ENCODE data around the gene WIPF1.
"Not testable (repeated sequence)": the region's sequence is repeated elsewhere in the genome, so short reads cannot be mapped to it uniquely, and the experiment has no call there.

WIPF1 gene

GRCh38 chr2:174561283-174561971 lies 36.2 kb downstream of the WIPF1 start:
- H3K27me3 ChIP-seq (ENCODE audit: control insufficient read depth, insufficient read depth, low read length): no peaks in the 10 kb centered on the region
- H3K9me3 ChIP-seq (ENCODE audit: control insufficient read depth, low read length): no peaks in the 10 kb centered on the region
- H3K4me1 ChIP-seq (ENCODE audit: control insufficient read depth, insufficient read depth, low read length): no peaks in the 10 kb centered on the region
- H3K4me3 ChIP-seq (ENCODE audit: low read length): no peak overlapping the region
- no peak overlapping the region for H3K9ac ChIP-seq (ENCODE audit: low read length)
- H3K36me3 ChIP-seq (ENCODE audit: control insufficient read depth, insufficient read depth, low read length): no peaks in the 10 kb centered on the region

GRCh38 chr2:174560737-174561136 lies 36.9 kb downstream of the WIPF1 start:
- no peaks in the 10 kb centered on the region for H3K9me3 ChIP-seq (ENCODE audit: control insufficient read depth, low read length)
- no peak overlapping the region for H3K4me3 ChIP-seq (ENCODE audit: low read length)
- no peaks in the 10 kb centered on the region for H3K36me3 ChIP-seq (ENCODE audit: control insufficient read depth, insufficient read depth, low read length)
- no peaks in the 10 kb centered on the region for H3K4me1 ChIP-seq (ENCODE audit: control insufficient read depth, insufficient read depth, low read length)
- H3K27me3 ChIP-seq (ENCODE audit: control insufficient read depth, insufficient read depth, low read length): no peaks in the 10 kb centered on the region
- no peak overlapping the region for H3K9ac ChIP-seq (ENCODE audit: low read length)

GRCh38 chr2:174555998-174556397 lies 41.6 kb downstream of the WIPF1 start:
- no peaks in the 10 kb centered on the region for H3K36me3 ChIP-seq (ENCODE audit: control insufficient read depth, insufficient read depth, low read length)
- H3K9ac ChIP-seq (ENCODE audit: low read length): no peak overlapping the region
- H3K9me3 ChIP-seq (ENCODE audit: control insufficient read depth, low read length): no peaks in the 10 kb centered on the region
- no peak overlapping the region for H3K4me3 ChIP-seq (ENCODE audit: low read length)
- no peaks in the 10 kb centered on the region for H3K4me1 ChIP-seq (ENCODE audit: control insufficient read depth, insufficient read depth, low read length)
- no peaks in the 10 kb centered on the region for H3K27me3 ChIP-seq (ENCODE audit: control insufficient read depth, insufficient read depth, low read length)

- no peaks in the 10 kb centered on the region for H3K4me1 ChIP-seq (ENCODE audit: control insufficient read depth, insufficient read depth, low read length)
- H3K9ac ChIP-seq (ENCODE audit: low read length): no peak overlapping the region
- no peaks in the 10 kb centered on the region for H3K9me3 ChIP-seq (ENCODE audit: control insufficient read depth, low read length)
- no peak overlapping the region for H3K4me3 ChIP-seq (ENCODE audit: low read length)
- no peaks in the 10 kb centered on the region for H3K27me3 ChIP-seq (ENCODE audit: control insufficient read depth, insufficient read depth, low read length)
- H3K36me3 ChIP-seq (ENCODE audit: control insufficient read depth, insufficient read depth, low read length): no peaks in the 10 kb centered on the region
Observed at GRCh38 chr2:174554529-174555150, 43.0 kb downstream of the WIPF1 start.

GRCh38 chr2:174553811-174554493 lies 43.7 kb downstream of the WIPF1 start:
- H3K4me3 ChIP-seq (ENCODE audit: low read length): no peak overlapping the region
- H3K9me3 ChIP-seq (ENCODE audit: control insufficient read depth, low read length): no peaks in the 10 kb centered on the region
- H3K9ac ChIP-seq (ENCODE audit: low read length): no peak overlapping the region
- no peaks in the 10 kb centered on the region for H3K36me3 ChIP-seq (ENCODE audit: control insufficient read depth, insufficient read depth, low read length)
- H3K27me3 ChIP-seq (ENCODE audit: control insufficient read depth, insufficient read depth, low read length): no peaks in the 10 kb centered on the region
- H3K4me1 ChIP-seq (ENCODE audit: control insufficient read depth, insufficient read depth, low read length): no peaks in the 10 kb centered on the region

GRCh38 chr2:174552880-174553279 lies 44.7 kb downstream of the WIPF1 start:
- no peak overlapping the region for H3K9ac ChIP-seq (ENCODE audit: low read length)
- H3K4me3 ChIP-seq (ENCODE audit: low read length): no peak overlapping the region
- H3K36me3 ChIP-seq (ENCODE audit: control insufficient read depth, insufficient read depth, low read length): no peaks in the 10 kb centered on the region
- H3K27me3 ChIP-seq (ENCODE audit: control insufficient read depth, insufficient read depth, low read length): no peaks in the 10 kb centered on the region
- H3K4me1 ChIP-seq (ENCODE audit: control insufficient read depth, insufficient read depth, low read length): no peaks in the 10 kb centered on the region
- no peaks in the 10 kb centered on the region for H3K9me3 ChIP-seq (ENCODE audit: control insufficient read depth, low read length)

- no peaks in the 10 kb centered on the region for H3K9me3 ChIP-seq (ENCODE audit: control insufficient read depth, low read length)
- H3K4me1 ChIP-seq (ENCODE audit: control insufficient read depth, insufficient read depth, low read length): no peaks in the 10 kb centered on the region
- no peaks in the 10 kb centered on the region for H3K36me3 ChIP-seq (ENCODE audit: control insufficient read depth, insufficient read depth, low read length)
- no peaks in the 10 kb centered on the region for H3K27me3 ChIP-seq (ENCODE audit: control insufficient read depth, insufficient read depth, low read length)
- H3K9ac ChIP-seq (ENCODE audit: low read length): no peak overlapping the region
- H3K4me3 ChIP-seq (ENCODE audit: low read length): no peak overlapping the region
Observed at GRCh38 chr2:174551697-174552096, 45.9 kb downstream of the WIPF1 start.

GRCh38 chr2:174548646-174549045 lies 49.0 kb downstream of the WIPF1 start:
- not testable (repeated sequence) for H3K9me3 ChIP-seq (ENCODE audit: control insufficient read depth, low read length); H3K4me1 ChIP-seq (ENCODE audit: control insufficient read depth, insufficient read depth, low read length)

GRCh38 chr2:174548021-174548420 lies 49.6 kb downstream of the WIPF1 start:
- H3K36me3 ChIP-seq (ENCODE audit: control insufficient read depth, insufficient read depth, low read length); H3K9ac ChIP-seq (ENCODE audit: low read length); H3K27me3 ChIP-seq (ENCODE audit: control insufficient read depth, insufficient read depth, low read length); H3K4me1 ChIP-seq (ENCODE audit: control insufficient read depth, insufficient read depth, low read length); H3K9me3 ChIP-seq (ENCODE audit: control insufficient read depth, low read length); H3K4me3 ChIP-seq (ENCODE audit: low read length): not testable (repeated sequence)

More at GRCh38 chr2:174548646-174549045, 49.0 kb downstream of the WIPF1 start:
- not testable (repeated sequence) for H3K4me3 ChIP-seq (ENCODE audit: low read length); H3K9ac ChIP-seq (ENCODE audit: low read length); H3K36me3 ChIP-seq (ENCODE audit: control insufficient read depth, insufficient read depth, low read length); H3K27me3 ChIP-seq (ENCODE audit: control insufficient read depth, insufficient read depth, low read length)

GRCh38 chr2:174546519-174547506 lies 50.8 kb downstream of the WIPF1 start:
- Histone ChIP-seq H3K36me3 (ENCODE audit: control insufficient read depth, insufficient read depth, low read length) (no peaks in the 10 kb centered on the region), H3K9ac (ENCODE audit: low read length) (no peak overlapping the region), H3K4me1 (ENCODE audit: control insufficient read depth, insufficient read depth, low read length) (no peaks in the 10 kb centered on the region), H3K27me3 (ENCODE audit: control insufficient read depth, insufficient read depth, low read length) (no peaks in the 10 kb centered on the region), H3K9me3 (ENCODE audit: control insufficient read depth, low read length) (no peaks in the 10 kb centered on the region), H3K4me3 (ENCODE audit: low read length) (no peak overlapping the region)

GRCh38 chr2:174545240-174545639 lies 52.4 kb downstream of the WIPF1 start:
- no peaks in the 10 kb centered on the region for H3K36me3 ChIP-seq (ENCODE audit: control insufficient read depth, insufficient read depth, low read length)
- no peak overlapping the region for H3K4me3 ChIP-seq (ENCODE audit: low read length)
- H3K4me1 ChIP-seq (ENCODE audit: control insufficient read depth, insufficient read depth, low read length): no peaks in the 10 kb centered on the region
- H3K27me3 ChIP-seq (ENCODE audit: control insufficient read depth, insufficient read depth, low read length): no peaks in the 10 kb centered on the region
- H3K9me3 ChIP-seq (ENCODE audit: control insufficient read depth, low read length): no peaks in the 10 kb centered on the region
- no peak overlapping the region for H3K9ac ChIP-seq (ENCODE audit: low read length)
